MCF 10A (cell line): ENCODE measurements around the gene ITK. TPM values are rescaled to one million over a fixed set of nuclear protein-coding genes. Genes with fewer than 3 reads are reported as not detected.

ENCODE experiments used
- BruUV-seq: library from RNA; stranded (reverse); fragments of 400-500 nt; replicated peaks from 2 replicates; lab custom pipeline; 2021; lab: Mats Ljungman, UMichigan
- CTCF ChIA-PET: fragments of 300-600 bp; sonication (Branson Sonifier 250); formaldehyde crosslinking; extraction: SDS; loops from one replicate; lab custom pipeline; 2021; ENCODE audit warnings: antibody characterized with exemption, inconsistent platforms; lab: Yijun Ruan, JAX
- POLR2A ChIA-PET: fragments of 300-600, 350-650 bp; sonication (Branson Sonifier 250); formaldehyde crosslinking; extraction: SDS; loops from one replicate; lab custom pipeline; 2020; ENCODE audit warnings: antibody characterized with exemption, inconsistent platforms; lab: Yijun Ruan, JAX
- DNase-seq: peaks from one replicate; pipeline ENCODE4 v3.0.0-alpha.2; 2018; ENCODE audit not compliant: unreplicated experiment
- H3K27ac Mint-ChIP-seq: one replicate; pipeline ENCODE4 v1.8.0; 2022; ENCODE audit warnings: mild to moderate bottlenecking, low read depth, mixed read lengths; ENCODE audit not compliant: unreplicated experiment
- H3K27me3 Mint-ChIP-seq: one replicate; pipeline ENCODE4 v1.8.0; 2022; ENCODE audit warnings: mixed read lengths; ENCODE audit not compliant: insufficient read depth, unreplicated experiment
- H3K36me3 Mint-ChIP-seq: one replicate; pipeline ENCODE4 v1.8.0; 2022; ENCODE audit warnings: mild to moderate bottlenecking, moderate library complexity, mixed read lengths; ENCODE audit not compliant: insufficient read depth, unreplicated experiment
- H3K4me1 Mint-ChIP-seq: one replicate; pipeline ENCODE4 v1.8.0; 2022; ENCODE audit warnings: mixed read lengths; ENCODE audit not compliant: insufficient read depth, unreplicated experiment
- H3K4me3 Mint-ChIP-seq: one replicate; pipeline ENCODE4 v1.8.0; 2022; ENCODE audit warnings: mild to moderate bottlenecking, moderate library complexity, mixed read lengths; ENCODE audit not compliant: unreplicated experiment
- H3K9me3 Mint-ChIP-seq: one replicate; pipeline ENCODE4 v1.8.0; 2022; ENCODE audit warnings: mixed read lengths; ENCODE audit not compliant: unreplicated experiment
- intact Hi-C: fragments of 100-400 bp; cut with micrococcal nuclease; formaldehyde crosslinking; loops from 2 replicates; pipeline ENCODE4 v1.14.1; 2022
- total RNA-seq: library from RNA; stranded (reverse); gene quantifications from 2 replicates; pipeline ENCODE4 v1.2.3, GENCODE V29; 2022
- TF ChIP-seq, protein P1 (sequence below): fragments of 200-600 bp; IDR thresholded peaks from one replicate; pipeline ENCODE4 v1.8.0; 2022; ENCODE audit warnings: antibody characterized with exemption, mild to moderate bottlenecking; ENCODE audit not compliant: unreplicated experiment

ITK gene
- total RNA-seq, 1 experiment from 2014 or later: not detected

DNA sequence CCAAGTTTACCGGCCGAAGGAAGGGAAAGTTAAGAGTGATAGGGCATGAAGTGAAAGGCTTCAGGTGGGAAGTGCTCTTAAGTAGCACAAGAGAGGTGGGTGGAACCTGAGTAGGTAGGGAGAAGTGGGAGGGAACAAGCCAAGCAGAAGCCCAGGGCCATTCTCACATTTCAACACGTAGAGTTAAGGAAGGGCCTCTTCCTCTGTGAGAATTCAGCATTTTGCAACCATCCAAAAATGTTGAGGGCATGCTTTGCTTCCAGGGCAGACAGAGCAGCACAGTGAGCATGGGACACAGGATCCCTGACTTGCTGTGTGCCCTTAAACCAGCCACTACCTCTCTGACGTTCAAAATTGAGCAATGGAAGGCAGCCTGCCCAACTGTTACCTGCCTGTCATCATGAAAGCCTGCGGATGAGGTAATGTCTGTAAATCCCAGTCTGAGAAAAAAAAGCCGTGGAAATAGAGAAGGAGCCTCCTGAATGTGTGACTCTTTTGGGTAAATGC is 88.6 kb downstream of the ITK start:
- H3K27ac Mint-ChIP-seq: no peak overlapping the region
- peak; percentile 78 for DNase-seq
- H3K27me3 Mint-ChIP-seq: no peaks in the 10 kb centered on the region
- TF ChIP-seq, protein P1, sequence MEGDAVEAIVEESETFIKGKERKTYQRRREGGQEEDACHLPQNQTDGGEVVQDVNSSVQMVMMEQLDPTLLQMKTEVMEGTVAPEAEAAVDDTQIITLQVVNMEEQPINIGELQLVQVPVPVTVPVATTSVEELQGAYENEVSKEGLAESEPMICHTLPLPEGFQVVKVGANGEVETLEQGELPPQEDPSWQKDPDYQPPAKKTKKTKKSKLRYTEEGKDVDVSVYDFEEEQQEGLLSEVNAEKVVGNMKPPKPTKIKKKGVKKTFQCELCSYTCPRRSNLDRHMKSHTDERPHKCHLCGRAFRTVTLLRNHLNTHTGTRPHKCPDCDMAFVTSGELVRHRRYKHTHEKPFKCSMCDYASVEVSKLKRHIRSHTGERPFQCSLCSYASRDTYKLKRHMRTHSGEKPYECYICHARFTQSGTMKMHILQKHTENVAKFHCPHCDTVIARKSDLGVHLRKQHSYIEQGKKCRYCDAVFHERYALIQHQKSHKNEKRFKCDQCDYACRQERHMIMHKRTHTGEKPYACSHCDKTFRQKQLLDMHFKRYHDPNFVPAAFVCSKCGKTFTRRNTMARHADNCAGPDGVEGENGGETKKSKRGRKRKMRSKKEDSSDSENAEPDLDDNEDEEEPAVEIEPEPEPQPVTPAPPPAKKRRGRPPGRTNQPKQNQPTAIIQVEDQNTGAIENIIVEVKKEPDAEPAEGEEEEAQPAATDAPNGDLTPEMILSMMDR: no peak
- H3K9me3 Mint-ChIP-seq: no peaks in the 10 kb centered on the region
- no TSS peak for BruUV-seq
- ChIA-PET POLR2A (interaction anchor here (1.0 to 3.3 kb wide), 2 partner anchors 9 to 11 kb away, joined by 7 to 32 read pairs; no protein-coding TSS in a partner anchor), CTCF (interaction anchor here (2.6 kb wide), 1 partner anchor 16 kb away, joined by 20 read pairs; no protein-coding TSS in a partner anchor)
- intact Hi-C loops: no loop called here
- no peak overlapping the region for H3K4me3 Mint-ChIP-seq
- H3K36me3 Mint-ChIP-seq: no peaks in the 10 kb centered on the region
- peaks cover 25% of the 10 kb centered on the region for H3K4me1 Mint-ChIP-seq

DNA sequence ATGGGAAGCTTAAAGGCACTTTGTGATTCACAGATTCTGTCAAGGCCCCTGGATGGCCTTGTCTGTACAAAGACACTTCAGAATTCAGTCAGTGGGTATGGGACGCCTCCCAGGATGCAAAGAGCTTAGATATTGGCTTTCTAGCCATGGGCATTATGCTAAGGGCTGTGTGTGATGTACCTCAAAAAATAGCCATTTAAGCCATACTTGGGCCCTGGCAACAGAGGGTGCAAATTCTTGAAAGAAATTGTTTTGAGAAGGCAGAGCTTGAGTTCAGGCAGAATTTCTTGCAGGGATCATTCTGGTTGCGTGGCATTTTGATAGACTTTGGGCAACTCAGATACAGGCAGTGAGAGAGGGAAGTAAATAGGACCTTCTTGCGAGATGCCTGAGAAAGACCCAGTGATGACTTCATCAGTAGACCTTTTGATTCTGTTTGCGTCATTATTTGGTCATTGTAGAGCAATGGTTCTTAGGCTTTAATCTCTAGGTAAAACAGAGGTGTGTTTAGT is 89.2 kb downstream of the ITK start:
- Mint-ChIP-seq H3K4me3 (no peak overlapping the region), H3K36me3 (no peaks in the 10 kb centered on the region), H3K27me3 (no peaks in the 10 kb centered on the region), H3K27ac (no peak overlapping the region), H3K4me1 (peaks cover 25% of the 10 kb centered on the region), H3K9me3 (no peaks in the 10 kb centered on the region)
- DNase-seq: no peak
- no TSS peak for BruUV-seq
- intact Hi-C loops: no loop called here
- ChIA-PET POLR2A (interaction anchor here (1.0 kb wide), 1 partner anchor 10 kb away, joined by 7 read pairs; no protein-coding TSS in a partner anchor), CTCF (interaction anchor here (0.8 kb wide), 1 partner anchor 16 kb away, joined by 4 read pairs; no protein-coding TSS in a partner anchor)
- TF ChIP-seq, protein P1: no peak

DNA sequence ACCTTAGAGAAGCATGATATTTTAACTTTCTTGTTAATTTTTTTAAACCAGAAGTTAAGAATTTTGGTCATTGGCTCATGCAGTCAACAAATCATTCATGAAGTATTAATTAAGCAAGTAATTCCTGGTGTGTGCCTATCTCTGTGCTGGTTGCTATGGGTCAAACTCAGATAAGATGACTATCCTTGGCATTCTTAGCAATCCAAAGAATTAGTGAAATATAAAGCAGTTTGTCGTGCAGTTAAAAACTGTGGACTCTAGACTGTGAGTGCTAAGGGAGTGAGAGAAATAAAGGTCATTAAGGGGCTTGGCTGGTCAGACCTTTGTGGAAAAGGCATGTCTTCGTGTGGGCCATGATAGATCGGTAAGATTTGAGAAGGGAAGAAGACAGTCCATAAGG is 90.1 kb downstream of the ITK start:
- TF ChIP-seq, protein P1: no peak
- ChIA-PET POLR2A (no interaction called here), CTCF (interaction anchor here (1.4 kb wide), 1 partner anchor 17 kb away, joined by 5 read pairs; no protein-coding TSS in a partner anchor)
- Mint-ChIP-seq H3K27me3 (no peaks in the 10 kb centered on the region), H3K27ac (no peak overlapping the region), H3K4me3 (no peak overlapping the region), H3K9me3 (no peaks in the 10 kb centered on the region), H3K4me1 (peaks cover 25% of the 10 kb centered on the region), H3K36me3 (no peaks in the 10 kb centered on the region)
- intact Hi-C loops: no loop called here
- BruUV-seq: no TSS peak
- DNase-seq: no peak

DNA sequence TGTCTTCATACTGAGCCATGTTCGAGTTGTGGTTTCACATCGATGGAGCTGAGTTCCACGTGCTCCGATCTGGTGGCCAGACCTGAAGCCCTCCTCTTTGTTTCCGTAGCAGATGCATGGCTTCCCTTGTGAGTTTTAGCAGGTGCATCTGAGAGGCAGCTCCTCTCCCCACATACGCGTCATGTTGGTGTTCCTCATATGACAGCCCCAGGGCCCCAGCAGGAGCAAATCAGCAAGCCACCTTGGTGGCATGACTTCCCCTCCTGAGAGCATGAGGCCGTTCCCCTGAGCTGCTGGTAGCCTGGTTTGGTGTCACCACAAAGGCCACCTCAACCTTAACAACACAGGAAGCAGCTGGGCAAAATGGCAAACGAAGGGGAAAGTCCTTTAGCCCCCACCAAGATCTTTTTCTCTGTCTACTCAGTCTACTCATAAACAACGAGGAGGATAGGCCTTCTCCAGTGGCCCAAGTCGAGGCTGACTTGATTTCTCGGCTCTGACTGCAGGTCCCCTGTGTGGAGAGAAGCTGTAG is 91.2 kb downstream of the ITK start:
- CTCF ChIA-PET: interaction anchor here (1.2 to 1.9 kb wide), 5 partner anchors 13 to 200 kb away, joined by 3 to 6 read pairs (median 5); no protein-coding TSS in a partner anchor
- Mint-ChIP-seq H3K4me1 (peaks cover 25% of the 10 kb centered on the region), H3K36me3 (no peaks in the 10 kb centered on the region), H3K4me3 (no peak overlapping the region), H3K27me3 (no peaks in the 10 kb centered on the region), H3K27ac (no peak overlapping the region), H3K9me3 (no peaks in the 10 kb centered on the region)
- TF ChIP-seq, protein P1: no peak
- POLR2A ChIA-PET: interaction anchor here (0.5 to 1.2 kb wide), 2 partner anchors 10 kb away, joined by 3 to 5 read pairs; no protein-coding TSS in a partner anchor
- no TSS peak for BruUV-seq
- intact Hi-C loops: no loop called here
- no peak for DNase-seq
